Stimulated activated naive B cell treated with anti-CD40 and anti-IgM and Interleukin-4, amounts not matched to agents 10 μg/mL and 1 μg/mL and 100 μg/mL, for 72 hours (primary cell): ENCODE data around the gene HINT1.
"Not testable (repeated sequence)": the region's sequence is repeated elsewhere in the genome, so short reads cannot be mapped to it uniquely, and the experiment has no call there.

Source experiments
- ATAC-seq, 2 donors: fragments of 150-1000 bp; cut with Tn5 transposase; replicated peaks; 2 replicates each; pipeline ENCODE4 v1.10.0; 2021; ENCODE audit warnings: moderate library complexity in 1 of 2
- DNase-seq: peaks from one replicate; pipeline ENCODE4 v3.0.0; 2021
- H3K27ac Mint-ChIP-seq: one replicate; pipeline ENCODE4 v1.8.0; 2022; ENCODE audit warnings: mild to moderate bottlenecking, mixed read lengths
- H3K27me3 Mint-ChIP-seq, 2 donors: one replicate each; pipeline ENCODE4 v1.8.0; 2022; ENCODE audit warnings: mixed read lengths in 2 of 2
- H3K36me3 Mint-ChIP-seq, 2 donors: one replicate each; pipeline ENCODE4 v1.8.0; 2022; ENCODE audit warnings: mixed read lengths in 2 of 2, mild to moderate bottlenecking in 1 of 2
- H3K4me1 Mint-ChIP-seq, 2 donors: one replicate each; pipeline ENCODE4 v1.8.0; 2022; ENCODE audit warnings: mixed read lengths in 2 of 2, mild to moderate bottlenecking in 1 of 2
- H3K4me3 Mint-ChIP-seq, 2 donors: one replicate each; pipeline ENCODE4 v1.8.0; 2022; ENCODE audit warnings: mild to moderate bottlenecking in 2 of 2, mixed read lengths in 2 of 2, moderate library complexity in 1 of 2
- H3K9me3 Mint-ChIP-seq, 2 donors: one replicate each; pipeline ENCODE4 v1.8.0; 2022; ENCODE audit warnings: mixed read lengths in 2 of 2, mild to moderate bottlenecking in 1 of 2

HINT1 gene

DNA sequence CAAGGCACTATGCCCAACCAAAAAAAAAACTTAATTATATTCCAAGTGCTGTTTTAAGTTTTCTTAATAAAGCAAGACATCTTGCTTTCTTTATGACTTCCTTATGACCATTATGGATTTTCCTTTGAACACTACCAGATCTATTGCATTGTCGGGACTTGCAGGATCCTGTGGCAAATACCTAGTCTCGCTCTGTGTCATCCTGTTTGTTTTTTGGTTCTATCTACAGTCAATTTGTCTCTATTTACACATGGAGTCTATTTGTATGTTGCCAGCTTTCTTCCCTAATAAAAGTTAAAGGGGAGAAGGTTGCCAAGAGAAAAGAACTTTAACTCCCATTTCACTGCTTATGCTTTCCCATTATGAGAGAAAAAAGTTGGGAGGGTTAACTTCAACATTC, 4.9 kb downstream of the HINT1 start:
- H3K4me1 Mint-ChIP-seq: peaks cover 11 to 32% of the 10 kb centered on the region in 2 donors
- H3K4me3 Mint-ChIP-seq: no peak overlapping the region

DNA sequence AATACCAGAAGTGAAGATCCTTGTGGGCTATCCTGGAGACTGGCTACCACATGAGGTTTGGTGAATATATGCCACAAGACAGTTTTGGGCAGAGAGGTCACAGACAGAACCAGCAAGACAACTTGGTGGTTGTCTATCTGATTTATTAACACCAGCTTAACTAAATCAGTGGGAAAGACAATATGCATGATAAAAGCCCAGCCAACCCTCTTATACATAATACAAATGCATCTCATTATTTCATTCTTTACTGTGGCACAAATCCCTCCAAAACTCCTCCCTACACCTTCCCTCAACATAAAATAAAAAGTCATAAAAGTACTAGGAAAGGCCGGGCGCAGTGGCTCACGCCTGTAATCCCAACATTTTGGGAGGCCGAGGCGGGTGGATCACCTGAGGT, 8.1 kb downstream of the HINT1 start:
- Mint-ChIP-seq H3K27ac (no peak overlapping the region), H3K27me3 (no peaks in the 10 kb centered on the region), H3K4me1 (peaks cover 5 to 15% of the 10 kb centered on the region in 2 donors), H3K9me3 (peaks cover 0 to 1% of the 10 kb centered on the region in 2 donors), H3K4me3 (no peak overlapping the region), H3K36me3 (peaks cover 17 to 46% of the 10 kb centered on the region in 2 donors)
- DNase-seq (no peak), ATAC-seq (no peak)

More for the DNA sequence above, 4.9 kb downstream of the HINT1 start:
- H3K27me3 Mint-ChIP-seq: no peaks in the 10 kb centered on the region
- ATAC-seq (no peak), DNase-seq (no peak)
- H3K27ac Mint-ChIP-seq: no peak overlapping the region
- H3K9me3 Mint-ChIP-seq: peaks cover 0 to 1% of the 10 kb centered on the region in 2 donors
- peaks cover 24 to 47% of the 10 kb centered on the region in 2 donors for H3K36me3 Mint-ChIP-seq

DNA sequence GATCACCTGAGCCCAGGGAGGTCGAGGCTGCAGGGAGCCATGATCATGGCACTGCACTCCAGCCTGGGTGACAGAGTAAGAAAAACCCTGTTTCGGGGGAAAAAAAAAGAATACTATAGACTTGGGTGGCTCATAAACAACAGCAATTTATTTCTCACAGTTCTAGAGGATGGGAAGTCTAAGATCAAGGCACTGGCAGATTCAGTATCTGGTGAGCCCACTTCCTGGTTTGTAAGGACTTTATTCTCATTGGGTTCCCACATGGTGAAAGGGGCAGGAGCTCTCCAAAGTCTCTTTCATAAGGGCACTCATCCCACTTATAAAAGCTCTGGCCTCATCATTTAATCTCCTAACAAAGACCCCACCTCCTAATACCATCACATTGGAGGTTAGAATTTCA, 8.7 kb downstream of the HINT1 start:
- H3K4me1 Mint-ChIP-seq: peaks cover 5 to 14% of the 10 kb centered on the region in 2 donors
- H3K27ac Mint-ChIP-seq: peak overlapping the region; percentile 56
- H3K4me3 Mint-ChIP-seq: no peak overlapping the region
- DNase-seq (no peak), ATAC-seq (no peak)
- H3K9me3 Mint-ChIP-seq: peaks cover 0 to 1% of the 10 kb centered on the region in 2 donors
- no peaks in the 10 kb centered on the region for H3K27me3 Mint-ChIP-seq
- peaks cover 16 to 41% of the 10 kb centered on the region in 2 donors for H3K36me3 Mint-ChIP-seq

DNA sequence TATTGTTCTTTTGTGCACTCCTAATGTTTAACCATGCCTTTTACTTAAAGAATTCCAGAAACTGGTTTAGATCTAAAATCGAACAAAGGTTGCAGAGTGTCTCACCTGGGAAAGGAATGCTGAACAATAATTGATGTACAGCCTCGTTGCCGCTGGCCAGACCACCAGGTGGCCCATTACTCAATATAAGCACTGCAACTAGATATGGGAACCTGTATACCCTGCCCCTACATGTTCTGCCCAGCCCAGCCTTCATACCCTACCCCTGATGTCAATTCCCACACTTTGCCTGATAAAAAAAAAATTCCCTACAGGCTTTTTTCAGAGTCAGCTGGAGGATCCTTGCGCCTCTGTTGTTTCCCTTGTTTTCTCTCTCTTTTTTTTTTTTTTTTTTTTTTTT, 13.8 kb downstream of the HINT1 start:
- Mint-ChIP-seq H3K9me3 (no peaks in the 10 kb centered on the region), H3K4me3 (no peak overlapping the region)

DNA sequence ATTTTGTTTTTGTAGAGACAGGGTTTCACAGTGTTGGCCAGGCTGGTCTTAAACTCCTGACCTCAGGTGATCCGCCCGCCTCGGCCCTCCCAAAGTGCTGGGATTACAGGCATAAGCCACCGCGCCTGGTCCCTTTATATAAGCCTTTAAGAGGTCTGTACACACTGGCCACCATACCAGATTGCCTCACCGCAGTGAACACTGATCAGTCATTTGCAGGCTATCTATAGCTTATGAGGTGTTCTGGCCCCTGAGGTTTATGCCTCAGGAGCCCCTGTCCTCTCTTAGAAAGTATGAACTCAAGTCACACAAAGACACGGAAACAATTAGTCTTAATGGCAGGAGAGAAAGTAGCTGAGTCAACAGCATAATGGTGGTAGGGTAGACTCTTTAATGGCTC, 14.6 kb downstream of the HINT1 start:
- no peak for DNase-seq
- Mint-ChIP-seq H3K4me1 (no peaks in the 10 kb centered on the region), H3K4me3 (no peak overlapping the region), H3K9me3 (no peaks in the 10 kb centered on the region), H3K27me3 (no peaks in the 10 kb centered on the region), H3K36me3 (peaks cover 2 to 7% of the 10 kb centered on the region in 2 donors), H3K27ac (no peak overlapping the region)
- ATAC-seq: no peak

More for the DNA sequence above, 13.8 kb downstream of the HINT1 start:
- Mint-ChIP-seq H3K27ac (no peak overlapping the region), H3K36me3 (peaks cover 2 to 11% of the 10 kb centered on the region in 2 donors), H3K27me3 (no peaks in the 10 kb centered on the region), H3K4me1 (no peaks in the 10 kb centered on the region)
- no peak for ATAC-seq
- DNase-seq: no peak

DNA sequence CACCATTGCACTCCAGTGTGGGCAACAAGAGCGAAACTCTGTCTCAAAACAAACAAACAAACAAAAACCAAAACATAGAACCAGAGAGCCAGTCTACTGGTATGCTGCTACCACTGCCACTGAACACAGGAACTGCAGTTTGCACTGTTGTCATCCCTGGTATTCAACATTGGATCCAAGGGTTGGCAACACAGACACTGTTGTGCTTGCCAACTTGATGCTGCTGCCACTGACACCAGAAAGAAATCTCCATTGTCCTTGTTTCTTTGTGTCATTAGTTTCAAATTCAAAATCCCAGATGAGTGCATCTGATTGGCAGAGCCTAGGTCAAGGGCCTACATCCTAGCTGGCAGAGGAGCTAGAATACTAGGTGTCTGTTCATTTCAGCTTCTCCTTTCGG, 16.2 kb downstream of the HINT1 start:
- DNase-seq: no peak
- H3K27me3 Mint-ChIP-seq: no peaks in the 10 kb centered on the region
- no peak overlapping the region for H3K27ac Mint-ChIP-seq
- no peak overlapping the region for H3K4me3 Mint-ChIP-seq
- H3K36me3 Mint-ChIP-seq: peaks cover 1 to 6% of the 10 kb centered on the region in 2 donors
- H3K4me1 Mint-ChIP-seq: no peaks in the 10 kb centered on the region
- no peaks in the 10 kb centered on the region for H3K9me3 Mint-ChIP-seq
- no peak for ATAC-seq

DNA sequence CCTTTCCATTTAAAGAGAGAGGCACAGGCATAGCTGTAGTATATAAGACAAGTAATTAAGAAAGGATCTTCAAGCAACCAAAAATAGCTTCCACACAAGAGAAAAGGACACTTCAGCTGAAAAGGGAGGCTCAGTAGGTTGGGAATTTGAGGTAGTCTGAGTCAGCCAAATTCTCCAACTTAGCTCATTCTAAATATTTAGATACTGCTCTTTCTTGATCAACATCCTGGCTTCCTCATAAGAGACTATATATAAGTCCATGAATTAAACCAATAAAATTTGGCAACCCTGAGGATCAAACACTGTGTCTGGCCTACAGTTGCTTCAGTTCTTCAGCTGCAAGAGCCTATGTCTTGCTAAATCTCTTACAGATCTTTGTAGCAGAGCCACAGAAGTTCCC, 17.8 kb downstream of the HINT1 start:
- Mint-ChIP-seq H3K4me3 (no peak overlapping the region), H3K36me3 (no peaks in the 10 kb centered on the region), H3K27me3 (no peaks in the 10 kb centered on the region), H3K4me1 (no peaks in the 10 kb centered on the region), H3K27ac (no peak overlapping the region), H3K9me3 (no peaks in the 10 kb centered on the region)
- ATAC-seq (no peak), DNase-seq (no peak)

DNA sequence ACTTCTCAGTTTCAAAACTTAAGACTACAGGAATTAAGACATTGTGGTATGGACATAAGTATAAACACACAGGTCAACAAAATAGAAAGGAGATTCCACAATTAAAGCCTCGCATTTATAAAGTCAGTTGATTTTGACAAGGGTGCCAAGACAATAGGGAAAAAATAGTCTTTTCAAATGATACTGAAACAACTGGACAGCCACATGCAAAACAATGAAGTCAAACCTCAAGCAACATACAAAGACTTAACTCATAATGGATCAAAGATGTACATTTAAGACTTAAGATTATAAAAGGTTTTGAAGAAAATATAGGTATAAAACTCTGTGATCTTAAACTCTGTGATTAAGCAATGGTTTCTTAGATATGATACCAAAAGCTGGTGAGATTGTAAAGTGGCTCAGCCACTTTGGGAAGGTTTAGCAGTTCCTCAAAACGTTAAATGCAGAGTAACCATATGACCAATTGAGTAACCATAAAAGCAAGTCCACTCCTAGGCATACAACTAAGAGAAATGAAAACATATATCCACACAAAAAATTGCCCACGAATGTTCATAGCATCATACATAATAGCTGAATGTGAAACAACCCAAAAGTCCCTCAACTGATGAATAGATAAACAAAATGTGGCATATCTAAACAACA, 22.0 kb downstream of the HINT1 start:
- no peak overlapping the region for H3K4me3 Mint-ChIP-seq
- DNase-seq: no peak
- no peaks in the 10 kb centered on the region for H3K36me3 Mint-ChIP-seq
- no peak overlapping the region for H3K27ac Mint-ChIP-seq
- H3K27me3 Mint-ChIP-seq: no peaks in the 10 kb centered on the region
- H3K9me3 Mint-ChIP-seq: no peaks in the 10 kb centered on the region
- no peak for ATAC-seq
- H3K4me1 Mint-ChIP-seq: no peaks in the 10 kb centered on the region

DNA sequence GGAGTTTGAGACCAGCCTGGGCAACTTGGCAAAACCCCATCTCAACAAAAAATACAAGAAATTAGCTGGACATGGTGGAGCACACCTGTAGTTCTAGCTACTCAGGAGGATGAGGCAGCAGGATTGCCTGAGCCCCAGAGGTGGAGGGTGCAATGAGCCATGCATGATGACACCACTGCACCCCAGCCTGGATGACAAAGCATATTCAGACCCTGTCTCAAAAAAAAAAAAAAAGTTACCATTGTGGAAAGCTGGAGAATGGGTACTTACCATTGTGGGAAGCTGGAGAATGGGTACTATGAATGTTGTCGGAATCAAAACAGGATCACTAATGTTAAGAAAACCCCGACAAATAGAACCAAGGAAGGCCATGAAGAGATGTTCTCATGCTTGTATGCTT, 25.7 kb downstream of the HINT1 start:
- H3K27ac Mint-ChIP-seq: no peak overlapping the region
- peaks cover 0 to 2% of the 10 kb centered on the region in 2 donors for H3K36me3 Mint-ChIP-seq
- DNase-seq: no peak
- ATAC-seq: no peak
- no peaks in the 10 kb centered on the region for H3K4me1 Mint-ChIP-seq
- no peak overlapping the region for H3K4me3 Mint-ChIP-seq
- peaks cover 0 to 4% of the 10 kb centered on the region in 2 donors for H3K27me3 Mint-ChIP-seq
- peaks cover 0 to 5% of the 10 kb centered on the region in 2 donors for H3K9me3 Mint-ChIP-seq

DNA sequence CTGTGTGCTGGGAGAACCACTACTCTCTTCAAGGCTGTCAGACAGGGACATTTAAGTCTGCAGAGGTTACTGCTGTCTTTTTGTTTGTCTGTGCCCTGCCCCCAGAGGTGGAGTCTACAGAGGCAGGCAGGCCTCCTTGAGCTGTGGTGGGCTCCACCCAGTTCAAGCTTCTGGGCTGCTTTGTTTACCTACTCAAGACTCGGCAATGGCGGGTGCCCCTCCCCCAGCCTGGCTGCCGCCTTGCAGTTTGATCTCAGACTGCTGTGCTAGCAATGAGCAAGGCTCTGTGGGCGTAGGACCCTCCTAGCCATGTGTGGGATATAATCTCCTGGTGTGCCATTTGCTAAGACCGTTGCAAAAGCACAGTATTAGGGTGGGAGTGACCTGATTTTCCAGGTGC, 26.6 kb downstream of the HINT1 start:
- not testable (repeated sequence) for H3K36me3 Mint-ChIP-seq, H3K27ac Mint-ChIP-seq, DNase-seq, H3K27me3 Mint-ChIP-seq, H3K9me3 Mint-ChIP-seq, H3K4me3 Mint-ChIP-seq, ATAC-seq, H3K4me1 Mint-ChIP-seq

DNA sequence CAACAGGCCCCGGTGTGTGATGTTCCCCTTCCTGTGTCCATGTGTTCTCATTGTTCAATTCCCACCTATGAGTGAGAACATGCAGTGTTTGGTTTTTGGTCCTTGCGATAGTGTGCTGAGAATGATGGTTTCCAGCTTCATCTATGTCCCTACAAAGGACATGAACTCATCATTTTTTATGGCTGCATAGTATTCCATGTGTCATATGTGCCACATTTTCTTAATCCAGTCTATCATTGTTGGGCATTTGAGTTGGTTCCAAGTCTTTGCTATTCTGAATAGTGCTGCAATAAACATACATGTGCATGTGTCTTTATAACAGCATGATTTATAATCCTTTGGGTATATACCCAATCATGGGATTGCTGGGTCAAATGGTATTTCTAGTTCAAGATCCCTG, 32.0 kb downstream of the HINT1 start:
- H3K27me3 Mint-ChIP-seq, H3K4me1 Mint-ChIP-seq, ATAC-seq, H3K9me3 Mint-ChIP-seq, DNase-seq, H3K4me3 Mint-ChIP-seq, H3K27ac Mint-ChIP-seq, H3K36me3 Mint-ChIP-seq: not testable (repeated sequence)

DNA sequence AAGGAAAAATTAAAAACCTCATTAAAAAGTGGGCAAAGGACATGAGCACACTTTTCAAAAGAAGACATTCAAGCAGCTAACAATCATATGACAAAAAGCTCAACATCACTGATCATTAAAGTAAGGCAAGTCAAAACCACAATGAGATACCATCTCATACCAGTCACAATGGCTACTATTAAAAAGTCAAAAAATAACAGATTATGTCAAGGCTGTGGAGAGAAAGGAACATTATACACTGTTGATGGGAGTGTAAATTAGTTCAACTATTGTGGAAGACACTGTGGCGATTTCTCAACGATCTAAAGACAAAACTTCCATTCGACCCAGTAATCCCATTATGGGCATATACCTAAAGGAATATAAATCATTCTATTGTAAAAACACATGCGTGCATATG, 35.8 kb downstream of the HINT1 start:
- peaks cover 11% of the 10 kb centered on the region in 2 donors for H3K9me3 Mint-ChIP-seq
- no peak overlapping the region for H3K27ac Mint-ChIP-seq
- no peaks in the 10 kb centered on the region for H3K4me1 Mint-ChIP-seq
- DNase-seq (no peak), ATAC-seq (no peak)
- H3K4me3 Mint-ChIP-seq: no peak overlapping the region
- H3K36me3 Mint-ChIP-seq: peaks cover 0 to 11% of the 10 kb centered on the region in 2 donors
- H3K27me3 Mint-ChIP-seq: no peaks in the 10 kb centered on the region

DNA sequence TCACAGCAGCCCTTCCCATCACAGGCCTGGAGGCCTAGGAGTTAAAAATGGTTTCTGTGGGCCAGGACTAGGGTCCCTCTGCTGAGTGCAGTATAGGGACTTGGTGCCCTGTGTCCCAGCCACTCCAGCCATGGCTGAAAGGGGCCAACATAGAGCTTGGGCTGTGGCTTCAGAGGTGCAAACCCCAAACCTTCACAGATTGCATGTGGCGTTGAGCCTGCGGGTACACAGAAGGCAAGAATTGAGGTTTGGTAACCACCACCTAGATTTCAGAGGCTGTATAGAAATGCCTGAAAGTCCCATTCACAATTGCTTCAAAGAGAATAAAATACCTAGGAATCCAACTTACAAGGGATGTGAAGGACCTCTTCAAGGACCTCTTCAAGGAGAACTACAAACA, 37.8 kb downstream of the HINT1 start:
- peaks cover 0 to 16% of the 10 kb centered on the region in 2 donors for H3K36me3 Mint-ChIP-seq
- H3K27ac Mint-ChIP-seq, ATAC-seq, DNase-seq, H3K4me1 Mint-ChIP-seq, H3K27me3 Mint-ChIP-seq, H3K4me3 Mint-ChIP-seq: not testable (repeated sequence)
- peaks cover 15 to 16% of the 10 kb centered on the region in 2 donors for H3K9me3 Mint-ChIP-seq

DNA sequence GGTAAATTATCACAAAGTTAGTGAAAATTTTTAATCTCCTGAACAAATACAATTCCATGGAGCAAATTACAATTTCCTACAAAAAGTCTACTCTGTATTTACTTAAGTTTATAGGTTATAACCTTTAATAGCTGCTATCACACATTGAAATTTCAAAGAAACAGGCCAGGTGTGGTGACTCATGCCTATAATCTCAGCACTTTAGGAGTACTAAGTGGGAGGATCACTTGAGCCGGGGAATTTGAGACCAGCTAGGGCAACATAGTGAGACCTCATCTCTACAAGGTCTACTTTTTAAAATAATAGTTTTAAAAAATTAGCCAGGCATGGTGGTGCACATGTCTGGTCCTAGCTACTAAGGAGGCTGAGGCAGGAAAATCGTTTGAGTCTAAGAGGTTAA, 50.3 kb downstream of the HINT1 start:
- no peak for ATAC-seq
- Mint-ChIP-seq H3K27ac (no peak overlapping the region), H3K4me1 (peaks cover 1 to 4% of the 10 kb centered on the region in 2 donors), H3K36me3 (no peaks in the 10 kb centered on the region), H3K4me3 (no peak overlapping the region), H3K9me3 (peaks cover 3 to 4% of the 10 kb centered on the region in 2 donors), H3K27me3 (peaks cover 0 to under 1% of the 10 kb centered on the region in 2 donors)
- no peak for DNase-seq

DNA sequence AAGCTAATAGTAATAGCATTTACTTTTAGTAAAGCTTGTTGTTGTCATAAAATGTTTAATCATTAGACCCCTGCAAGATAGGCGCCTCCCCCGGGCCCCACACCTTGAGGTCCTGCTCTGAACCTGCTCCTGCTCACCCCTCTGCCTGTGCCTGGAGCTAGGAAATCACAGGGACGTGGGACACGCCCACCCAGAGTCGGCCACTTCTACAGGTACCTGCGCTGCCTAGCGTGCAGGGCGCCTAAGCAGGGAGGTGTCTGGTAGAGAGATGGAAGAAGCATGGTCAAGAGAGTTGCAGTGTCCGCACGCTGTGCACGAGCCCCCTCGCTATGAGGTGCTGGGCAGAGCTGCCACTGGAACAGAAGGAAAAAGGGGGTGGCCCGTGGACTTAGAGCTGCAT, 52.6 kb downstream of the HINT1 start:
- Mint-ChIP-seq H3K27ac (no peak overlapping the region), H3K36me3 (no peaks in the 10 kb centered on the region), H3K27me3 (no peaks in the 10 kb centered on the region), H3K9me3 (no peaks in the 10 kb centered on the region), H3K4me3 (no peak overlapping the region), H3K4me1 (peaks cover 0 to 3% of the 10 kb centered on the region in 2 donors)
- DNase-seq (no peak), ATAC-seq (no peak)

DNA sequence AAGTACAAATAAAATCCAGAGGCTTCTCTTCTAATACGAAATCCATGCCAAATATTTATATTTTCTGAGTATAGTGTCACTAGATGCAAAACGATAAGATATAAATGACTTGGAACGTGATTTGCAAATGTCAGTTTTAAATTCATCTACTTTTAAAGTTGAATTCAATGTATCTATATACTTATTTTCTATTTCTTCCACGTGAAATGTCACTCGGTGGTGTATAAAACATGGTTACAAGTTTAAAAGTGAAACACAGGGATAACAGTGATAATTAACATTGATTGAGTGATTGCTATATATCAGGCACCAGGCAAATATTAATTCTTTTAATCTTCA, 54.8 kb downstream of the HINT1 start:
- H3K27me3 Mint-ChIP-seq: no peaks in the 10 kb centered on the region
- no peaks in the 10 kb centered on the region for H3K9me3 Mint-ChIP-seq
- H3K4me3 Mint-ChIP-seq: no peak overlapping the region
- no peak for DNase-seq
- H3K27ac Mint-ChIP-seq: no peak overlapping the region
- no peak for ATAC-seq
- H3K36me3 Mint-ChIP-seq: no peaks in the 10 kb centered on the region
- peaks cover 0 to 3% of the 10 kb centered on the region in 2 donors for H3K4me1 Mint-ChIP-seq
